Stomach smooth muscle (tissue), 2 donors: ENCODE measurements around the gene KRT6B.
"Not testable (repeated sequence)": the region's sequence is repeated elsewhere in the genome, so short reads cannot be mapped to it uniquely, and the experiment has no call there.

Source experiments
- H3K27ac ChIP-seq: one replicate; pipeline ENCODE4 v1.7.0; 2013; ENCODE audit warnings: mild to moderate bottlenecking, low read length, inconsistent platforms
- H3K27me3 ChIP-seq, 2 donors: one replicate each; pipeline ENCODE4 v1.7.0; 2013; ENCODE audit warnings: low read length in 2 of 2; ENCODE audit not compliant: insufficient read depth in 2 of 2, control insufficient read depth in 1 of 2
- H3K36me3 ChIP-seq, 2 donors: one replicate each; pipeline ENCODE4 v1.7.0; 2013; ENCODE audit warnings: low read length in 2 of 2; ENCODE audit not compliant: control insufficient read depth in 2 of 2, insufficient read depth in 2 of 2
- H3K4me1 ChIP-seq: one replicate; pipeline ENCODE4 v1.7.0; 2013; ENCODE audit warnings: low read length; ENCODE audit not compliant: control insufficient read depth, insufficient read depth
- H3K4me3 ChIP-seq, 2 donors: one replicate each; pipeline ENCODE4 v1.7.0; 2013; ENCODE audit warnings: low read length in 2 of 2
- H3K9ac ChIP-seq, 2 donors: one replicate each; pipeline ENCODE4 v1.7.0; 2013; ENCODE audit warnings: low read length in 2 of 2, mild to moderate bottlenecking in 1 of 2
- H3K9me3 ChIP-seq, 2 donors: one replicate each; pipeline ENCODE4 v1.7.0; 2013; ENCODE audit warnings: low read length in 2 of 2; ENCODE audit not compliant: control insufficient read depth in 2 of 2
- donor health status: healthy.
- donor health status: Pancreatic carcinoma.

The KRT6B gene

DNA sequence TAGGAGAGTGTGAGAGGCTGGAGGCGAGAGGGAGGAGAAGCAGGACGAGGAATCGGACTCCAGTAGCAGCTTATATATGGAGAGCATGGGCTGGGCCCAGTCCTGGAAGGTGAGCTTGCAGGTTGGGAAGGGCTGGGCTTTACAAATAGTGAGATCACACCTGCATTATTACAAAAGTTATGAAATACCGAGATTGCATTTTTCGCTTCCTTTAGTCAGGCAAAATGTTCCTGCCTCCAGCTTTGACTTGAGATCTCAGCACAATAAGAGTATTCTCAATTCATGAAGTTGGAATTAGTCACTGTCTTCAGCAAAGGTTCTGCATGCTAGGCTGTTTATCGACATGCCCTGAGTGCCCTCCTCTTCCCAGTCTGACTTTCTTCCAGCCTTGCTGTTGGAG lies at the start of gene KRT6B:
Gene KRT6B (minus strand): TSS at position 46 of the 400 bp plus-strand sequence. CDS start 68 bp downstream, outside the sequence.
- no peak within 1 kb of the TSS for H3K4me3 ChIP-seq

DNA sequence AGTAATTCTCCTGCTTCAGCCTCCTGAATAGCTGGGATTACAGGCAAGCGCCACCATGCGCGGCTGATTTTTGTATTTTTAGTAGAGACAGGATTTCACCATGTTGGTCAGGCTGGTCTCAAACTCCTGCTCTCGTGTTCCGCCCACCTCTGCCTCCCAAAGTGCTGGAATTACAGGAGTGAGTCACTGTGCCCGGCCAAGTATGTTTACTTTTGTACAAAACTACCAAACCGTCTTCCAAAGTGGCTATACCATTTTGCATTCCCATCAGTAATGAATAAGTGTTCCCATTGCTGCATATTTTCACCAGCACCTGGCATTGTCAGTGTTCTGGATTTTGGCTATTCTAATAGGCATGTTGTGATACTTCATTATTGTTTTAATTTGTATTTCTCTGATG lies 49.5 kb upstream of the KRT6B start:
- H3K4me1 ChIP-seq = no peaks in the 10 kb centered on the region
- H3K27me3 ChIP-seq = no peaks in the 10 kb centered on the region
- H3K9me3 ChIP-seq = no peaks in the 10 kb centered on the region
- H3K9ac ChIP-seq = no peak overlapping the region
- H3K36me3 ChIP-seq = no peaks in the 10 kb centered on the region
- no peak overlapping the region for H3K4me3 ChIP-seq
- H3K27ac ChIP-seq = no peak overlapping the region

More for the DNA sequence above, at the start of gene KRT6B:
- H3K4me1 ChIP-seq = no peaks in the 10 kb centered on the region
- H3K9me3 ChIP-seq = no peaks in the 10 kb centered on the region
- no peaks in the 10 kb centered on the region for H3K27me3 ChIP-seq
- H3K27ac ChIP-seq = no peak within 1 kb of the TSS
- no peaks in the 10 kb centered on the region for H3K36me3 ChIP-seq
- no peak within 1 kb of the TSS for H3K9ac ChIP-seq

DNA sequence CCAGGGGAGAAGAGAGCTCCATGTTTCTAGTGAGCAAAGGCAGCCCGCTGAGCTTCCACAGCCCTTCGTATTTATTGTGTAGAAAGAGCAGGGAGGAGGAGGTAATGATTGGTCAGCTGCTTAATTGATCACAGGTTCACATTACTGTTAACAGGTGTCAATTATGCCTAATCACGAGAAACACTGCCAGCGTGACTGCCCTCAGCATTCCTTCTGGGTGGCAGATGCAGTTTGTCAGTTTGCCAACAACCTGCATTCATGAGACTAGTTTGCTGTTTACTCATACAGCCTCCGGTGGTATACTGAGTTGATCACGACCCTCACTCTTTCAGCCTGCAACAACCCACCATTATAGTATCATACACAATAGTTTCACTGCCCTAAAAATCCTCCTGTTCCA lies 48.6 kb upstream of the KRT6B start:
- H3K9me3 ChIP-seq, H3K27me3 ChIP-seq, H3K4me3 ChIP-seq, H3K4me1 ChIP-seq, H3K36me3 ChIP-seq, H3K27ac ChIP-seq, H3K9ac ChIP-seq: not testable (repeated sequence)

DNA sequence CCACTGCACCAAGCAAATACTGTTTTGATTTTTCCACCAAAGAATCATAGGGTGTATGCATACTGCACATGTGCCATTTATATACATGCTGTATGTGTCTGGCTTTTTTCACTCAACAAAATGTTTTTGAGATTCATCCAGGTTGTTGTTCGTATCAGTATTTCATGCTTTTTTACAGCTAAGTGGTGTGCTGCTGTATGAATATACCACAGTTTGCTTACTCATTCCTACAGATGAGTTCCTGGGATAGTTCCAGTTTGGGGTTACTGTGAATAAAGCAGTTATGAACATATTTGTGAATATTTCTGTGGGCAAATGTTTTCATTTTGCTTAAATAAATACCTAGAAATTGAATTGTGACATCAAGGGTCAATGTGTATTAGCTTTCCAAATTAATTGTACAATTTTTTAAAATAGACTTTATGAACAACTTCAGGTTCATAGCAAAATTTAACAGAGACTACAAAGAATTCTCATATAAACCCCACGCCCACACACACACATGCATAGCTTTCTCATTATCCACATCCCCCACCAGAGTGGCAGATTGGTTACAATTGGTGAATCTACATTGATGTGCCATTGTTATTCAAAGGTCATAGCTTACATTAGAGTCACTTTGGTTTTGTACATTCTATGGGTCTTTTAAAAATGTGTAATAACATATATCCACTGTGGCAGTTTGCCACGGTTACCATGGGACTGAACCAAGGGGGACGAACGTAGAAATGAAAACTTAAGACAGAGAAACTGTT lies 48.0 kb upstream of the KRT6B start:
- Histone ChIP-seq H3K27ac (no peak overlapping the region), H3K9ac (no peak overlapping the region), H3K4me1 (peaks cover 2% of the 10 kb centered on the region), H3K27me3 (no peaks in the 10 kb centered on the region), H3K4me3 (no peak overlapping the region), H3K36me3 (no peaks in the 10 kb centered on the region), H3K9me3 (no peaks in the 10 kb centered on the region)

DNA sequence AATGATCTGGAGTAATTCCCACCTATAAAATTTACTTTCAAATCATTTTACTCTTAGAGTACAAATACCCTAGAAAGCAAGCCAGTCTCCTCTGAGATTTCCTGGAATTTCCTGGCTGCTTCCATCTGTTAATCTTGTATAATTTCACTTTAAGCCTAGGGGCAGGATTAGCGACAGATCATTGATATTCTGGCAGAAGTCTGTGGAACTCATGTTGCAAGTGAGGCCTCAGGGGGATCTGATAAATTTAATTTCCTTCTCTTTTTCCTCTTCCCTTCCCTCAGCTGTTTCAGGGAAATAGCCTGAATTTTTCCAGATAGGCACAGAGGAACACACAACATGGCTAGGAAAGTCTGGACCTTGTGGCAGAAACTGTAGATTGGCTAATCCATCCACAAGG lies 47.0 kb upstream of the KRT6B start:
- no peak overlapping the region for H3K9ac ChIP-seq
- no peak overlapping the region for H3K4me3 ChIP-seq
- H3K27ac ChIP-seq = no peak overlapping the region
- peaks cover 2% of the 10 kb centered on the region for H3K4me1 ChIP-seq
- no peaks in the 10 kb centered on the region for H3K36me3 ChIP-seq
- no peaks in the 10 kb centered on the region for H3K27me3 ChIP-seq
- no peaks in the 10 kb centered on the region for H3K9me3 ChIP-seq

DNA sequence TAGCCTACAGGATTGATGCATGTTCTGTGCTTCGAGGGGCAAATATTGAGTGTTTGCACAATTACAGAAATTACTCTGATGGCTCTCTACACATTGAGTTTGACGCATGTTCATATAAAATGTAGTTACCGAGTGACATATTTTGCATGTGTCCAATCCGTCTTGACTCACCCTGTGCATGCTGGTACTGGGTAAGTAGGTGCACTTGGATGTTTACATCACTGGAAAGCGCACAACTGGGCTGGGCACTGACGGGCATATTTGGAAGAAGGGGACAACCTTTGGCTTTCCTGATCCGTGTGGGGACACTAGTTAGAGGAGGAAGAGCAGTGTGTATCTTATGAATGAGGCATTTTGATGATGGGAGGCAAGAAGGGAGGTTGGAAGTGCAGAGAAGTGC lies 46.0 kb upstream of the KRT6B start:
- Histone ChIP-seq H3K4me1 (peaks cover 2% of the 10 kb centered on the region), H3K36me3 (no peaks in the 10 kb centered on the region), H3K9me3 (no peaks in the 10 kb centered on the region), H3K27ac (no peak overlapping the region), H3K9ac (no peak overlapping the region), H3K27me3 (no peaks in the 10 kb centered on the region), H3K4me3 (no peak overlapping the region)

DNA sequence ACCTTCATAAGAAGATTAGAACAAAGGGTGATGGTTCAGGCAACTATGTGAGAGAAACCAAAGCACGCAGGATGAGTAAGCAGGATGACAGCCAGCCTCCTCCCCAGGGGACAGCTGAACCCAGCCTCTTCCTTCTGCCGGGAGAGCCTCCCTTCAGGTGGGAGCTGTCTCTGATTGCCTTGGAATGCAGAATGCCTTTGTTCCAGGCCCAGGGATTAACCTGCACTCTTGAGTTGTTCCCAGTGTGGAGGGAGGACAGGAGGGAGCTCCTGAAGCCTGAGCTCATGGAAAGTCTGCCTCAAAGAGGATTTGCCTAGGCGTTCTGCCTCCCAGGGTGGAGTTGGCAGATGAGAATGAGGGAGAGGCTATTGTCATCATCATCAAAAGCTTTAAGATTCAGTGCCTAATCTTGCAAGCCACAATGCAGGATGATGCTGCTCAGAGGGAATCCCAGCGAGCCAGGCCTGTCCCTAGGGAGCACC lies 44.7 kb upstream of the KRT6B start:
- H3K27ac ChIP-seq = no peak overlapping the region
- H3K9ac ChIP-seq = no peak overlapping the region
- H3K9me3 ChIP-seq = no peaks in the 10 kb centered on the region
- H3K4me1 ChIP-seq = peaks cover 2% of the 10 kb centered on the region
- H3K4me3 ChIP-seq = no peak overlapping the region
- H3K36me3 ChIP-seq = no peaks in the 10 kb centered on the region
- H3K27me3 ChIP-seq = no peaks in the 10 kb centered on the region

DNA sequence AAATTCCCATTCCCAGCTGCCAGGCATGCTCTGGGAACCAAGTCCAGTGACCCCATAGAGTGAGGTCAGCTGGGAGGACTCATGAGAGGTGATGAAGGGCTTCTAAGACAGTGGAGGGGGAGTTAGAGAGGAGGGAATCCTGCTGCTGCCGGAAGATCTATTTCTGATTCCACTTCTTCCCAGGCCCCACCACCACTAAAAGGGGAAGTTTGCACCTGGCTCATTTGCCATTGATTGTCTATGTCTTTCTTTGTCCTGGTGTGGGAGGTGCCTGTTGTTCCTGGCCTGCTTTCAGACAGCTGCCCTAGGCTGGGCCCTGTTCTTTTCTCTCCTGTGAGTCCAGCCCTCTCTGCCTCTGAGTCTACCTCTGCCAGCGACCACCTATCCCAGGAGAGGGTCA lies 44.1 kb upstream of the KRT6B start:
- Histone ChIP-seq H3K4me1 (peaks cover 2% of the 10 kb centered on the region), H3K4me3 (no peak overlapping the region), H3K9ac (no peak overlapping the region), H3K36me3 (no peaks in the 10 kb centered on the region), H3K9me3 (no peaks in the 10 kb centered on the region), H3K27me3 (no peaks in the 10 kb centered on the region), H3K27ac (no peak overlapping the region)

DNA sequence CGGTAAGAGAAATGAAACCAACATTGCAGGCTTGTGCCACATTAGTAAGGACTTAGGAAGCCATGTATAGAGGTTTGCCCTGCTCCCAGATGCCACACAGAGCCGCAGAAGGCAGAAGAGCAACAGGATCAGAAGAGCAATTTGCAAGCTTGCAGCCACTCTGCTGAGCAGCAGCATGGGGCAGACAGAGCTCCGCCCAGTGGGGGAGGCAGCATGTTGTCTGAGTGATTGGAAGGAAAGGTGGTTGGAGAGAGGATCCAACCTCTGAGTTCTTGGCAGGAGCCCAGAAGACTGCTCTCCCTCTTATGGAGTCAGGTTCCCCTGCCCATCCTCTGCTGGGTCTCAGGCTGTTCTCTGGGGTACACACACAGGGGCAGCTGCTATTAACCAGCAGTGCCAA lies 43.4 kb upstream of the KRT6B start:
- Histone ChIP-seq H3K27me3 (no peaks in the 10 kb centered on the region), H3K36me3 (no peaks in the 10 kb centered on the region), H3K9ac (no peak overlapping the region), H3K4me3 (no peak overlapping the region), H3K27ac (no peak overlapping the region), H3K9me3 (no peaks in the 10 kb centered on the region), H3K4me1 (peaks cover 2% of the 10 kb centered on the region)

DNA sequence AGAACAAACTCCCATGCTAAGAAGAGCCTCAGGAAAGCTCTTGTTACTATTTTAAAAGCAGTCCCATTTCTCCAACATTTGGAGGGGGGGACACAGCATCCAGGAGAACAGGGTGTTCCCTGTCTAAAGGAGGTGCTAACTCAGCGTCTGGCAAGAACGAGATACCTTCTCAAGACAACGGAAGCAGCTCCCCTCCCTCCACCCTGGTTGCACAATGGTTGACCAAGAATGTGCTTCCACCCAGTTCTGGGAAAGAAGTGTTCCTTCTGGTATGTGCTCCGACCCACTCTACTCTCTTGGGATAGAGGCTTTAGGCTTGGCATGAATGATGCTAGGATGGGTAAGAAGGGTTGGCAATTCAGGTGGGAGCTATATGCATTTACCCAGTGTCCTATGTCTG lies 42.6 kb upstream of the KRT6B start:
- Histone ChIP-seq H3K4me3 (no peak overlapping the region), H3K9ac (no peak overlapping the region), H3K4me1 (peaks cover 2% of the 10 kb centered on the region), H3K36me3 (no peaks in the 10 kb centered on the region), H3K27ac (no peak overlapping the region), H3K27me3 (no peaks in the 10 kb centered on the region), H3K9me3 (no peaks in the 10 kb centered on the region)

DNA sequence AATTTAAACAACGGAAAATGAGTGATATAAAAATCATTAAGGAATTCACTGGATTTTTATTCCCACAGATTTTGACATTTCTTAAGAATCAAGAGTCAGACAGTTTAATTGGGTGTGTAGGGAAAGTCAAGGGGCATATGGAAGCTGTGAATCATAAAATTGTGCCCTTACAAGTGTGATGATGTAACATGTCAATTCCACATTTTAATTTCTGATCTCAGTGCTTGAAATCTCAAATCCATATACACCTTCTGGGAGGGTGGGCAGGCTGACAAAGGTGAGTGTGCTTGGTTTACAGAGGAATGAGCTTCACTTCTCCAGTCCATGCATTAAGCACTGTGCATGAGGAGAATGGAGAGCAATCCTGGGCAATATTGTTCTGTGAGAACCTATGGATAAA lies 42.2 kb upstream of the KRT6B start:
- H3K9ac ChIP-seq = no peak overlapping the region
- H3K27me3 ChIP-seq = no peaks in the 10 kb centered on the region
- no peaks in the 10 kb centered on the region for H3K9me3 ChIP-seq
- H3K4me1 ChIP-seq = peaks cover 2% of the 10 kb centered on the region
- H3K27ac ChIP-seq = no peak overlapping the region
- H3K4me3 ChIP-seq = no peak overlapping the region
- H3K36me3 ChIP-seq = no peaks in the 10 kb centered on the region
